ENCODE data around the gene ARHGAP24.

- TF ChIP-seq, protein P1, sequence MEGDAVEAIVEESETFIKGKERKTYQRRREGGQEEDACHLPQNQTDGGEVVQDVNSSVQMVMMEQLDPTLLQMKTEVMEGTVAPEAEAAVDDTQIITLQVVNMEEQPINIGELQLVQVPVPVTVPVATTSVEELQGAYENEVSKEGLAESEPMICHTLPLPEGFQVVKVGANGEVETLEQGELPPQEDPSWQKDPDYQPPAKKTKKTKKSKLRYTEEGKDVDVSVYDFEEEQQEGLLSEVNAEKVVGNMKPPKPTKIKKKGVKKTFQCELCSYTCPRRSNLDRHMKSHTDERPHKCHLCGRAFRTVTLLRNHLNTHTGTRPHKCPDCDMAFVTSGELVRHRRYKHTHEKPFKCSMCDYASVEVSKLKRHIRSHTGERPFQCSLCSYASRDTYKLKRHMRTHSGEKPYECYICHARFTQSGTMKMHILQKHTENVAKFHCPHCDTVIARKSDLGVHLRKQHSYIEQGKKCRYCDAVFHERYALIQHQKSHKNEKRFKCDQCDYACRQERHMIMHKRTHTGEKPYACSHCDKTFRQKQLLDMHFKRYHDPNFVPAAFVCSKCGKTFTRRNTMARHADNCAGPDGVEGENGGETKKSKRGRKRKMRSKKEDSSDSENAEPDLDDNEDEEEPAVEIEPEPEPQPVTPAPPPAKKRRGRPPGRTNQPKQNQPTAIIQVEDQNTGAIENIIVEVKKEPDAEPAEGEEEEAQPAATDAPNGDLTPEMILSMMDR (IDR thresholded peaks at IDR 0.05 in 2 of 3, conservative IDR thresholded peaks at IDR 0.05 in 1 of 3; ENCODE audit: borderline replicate concordance in 1 of 3, insufficient read depth in 1 of 3, low read depth in 2 of 3, low read length in 2 of 3), result no peak
- TF ChIP-seq EZH2phosphoT487 (IDR thresholded peaks at IDR 0.05; ENCODE audit: borderline replicate concordance), result no peak
These were observed 288.3 kb downstream of the ARHGAP24 start for GRCh38 chr4:85763202-85763601.
